Activated CD4-positive, alpha-beta T cell treated with anti-CD3 and anti-CD28 coated beads for 36 hours (primary cell): ENCODE measurements around the gene COQ4. TPM values are rescaled to one million over a fixed set of nuclear protein-coding genes. Genes with fewer than 3 reads are reported as not detected.
"Not testable (repeated sequence)": the region's sequence is repeated elsewhere in the genome, so short reads cannot be mapped to it uniquely, and the experiment has no call there.

Experiments used
- ATAC-seq: fragments of 200-7000 bp; cut with Tn5 transposase; one replicate; pipeline ENCODE4 v1.10.0; 2021; ENCODE audit warnings: mild to moderate bottlenecking, moderate library complexity
- CTCF ChIA-PET: fragments of 350-600 bp; sonication (Branson Sonifier 250); formaldehyde crosslinking; loops from one replicate; lab custom pipeline; 2021; ENCODE audit warnings: antibody characterized with exemption; lab: Charles Lee
- POLR2A ChIA-PET: fragments of 350-600 bp; sonication (Branson Sonifier 250); formaldehyde crosslinking; loops from one replicate; lab custom pipeline; 2021; ENCODE audit warnings: antibody characterized with exemption, inconsistent platforms; lab: Charles Lee
- DNase-seq: peaks from one replicate; pipeline ENCODE4 v3.0.0-alpha.2; 2020
- H3K27ac Mint-ChIP-seq: one replicate; pipeline ENCODE4 v1.8.0; 2021; ENCODE audit warnings: mixed read lengths
- H3K27me3 Mint-ChIP-seq: one replicate; pipeline ENCODE4 v1.8.0; 2021; ENCODE audit warnings: mixed read lengths
- H3K36me3 Mint-ChIP-seq: one replicate; pipeline ENCODE4 v1.8.0; 2021; ENCODE audit warnings: low read depth, mixed read lengths
- H3K4me1 Mint-ChIP-seq: one replicate; pipeline ENCODE4 v1.8.0; 2021; ENCODE audit warnings: mixed read lengths
- H3K4me3 Mint-ChIP-seq: one replicate; pipeline ENCODE4 v1.8.0; 2021; ENCODE audit warnings: mild to moderate bottlenecking, moderate library complexity, mixed read lengths
- H3K9me3 Mint-ChIP-seq: one replicate; pipeline ENCODE4 v1.8.0; 2021; ENCODE audit warnings: low read depth, mixed read lengths
- intact Hi-C, 2 experiments: fragments of 100-400 bp; cut with DNase I in 1 of 2; cut with micrococcal nuclease in 1 of 2; formaldehyde crosslinking; loops; one replicate each; pipeline versions ENCODE4 v1.14.2 to v1.15.1; 2022 to 2024; cut with DNase I, micrococcal nuclease
- total RNA-seq, 2 experiments: library from RNA; stranded (reverse); gene quantifications; one replicate each; pipeline ENCODE4 v1.2.3, GENCODE V29; 2021

Gene COQ4
- total RNA-seq: 10 to 100 TPM; 32.1 to 38.8 TPM

DNA sequence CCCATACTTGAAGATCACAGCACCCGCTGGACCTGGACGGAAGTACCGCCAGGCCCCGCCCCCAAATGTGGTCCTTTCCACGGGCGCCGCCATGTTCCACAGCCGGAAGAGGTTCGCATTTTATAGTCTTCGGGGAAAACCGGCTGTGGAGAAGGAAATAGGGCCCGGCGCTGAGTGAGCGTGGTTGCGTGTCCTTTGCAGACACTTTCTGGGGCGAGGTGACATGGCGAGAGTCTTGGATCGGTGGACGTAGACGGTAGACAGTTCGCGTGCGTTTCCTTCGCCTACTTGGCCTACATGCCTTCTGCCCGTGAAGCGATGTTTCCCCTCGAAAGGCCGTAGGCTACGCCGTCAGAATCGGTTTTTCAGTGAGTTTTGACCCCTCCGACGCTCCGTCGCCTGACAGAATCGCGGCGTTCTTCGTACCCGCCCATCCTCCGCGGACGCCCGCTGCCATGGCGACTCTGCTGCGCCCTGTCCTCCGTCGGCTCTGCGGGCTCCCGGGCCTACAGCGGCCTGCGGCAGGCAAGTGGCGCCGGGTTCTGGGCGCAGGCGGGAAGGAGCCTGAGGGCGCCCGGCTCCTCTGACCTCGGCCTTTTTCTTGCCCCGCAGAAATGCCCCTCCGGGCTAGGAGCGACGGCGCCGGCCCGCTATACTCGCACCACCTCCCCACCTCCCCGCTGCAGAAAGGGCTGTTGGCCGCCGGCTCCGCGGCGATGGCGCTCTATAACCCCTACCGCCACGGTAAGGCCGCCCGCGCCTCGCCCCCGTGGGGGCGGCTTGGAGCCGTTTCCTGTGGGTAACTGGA, at the start of gene COQ4, which contains the start of gene TRUB2:
Gene COQ4 (plus strand): TSS at position 436 of the 808 bp plus-strand sequence. CDS start 20 bp downstream, at position 456.
Gene TRUB2 (minus strand): TSS at position 44 of the 808 bp plus-strand sequence. CDS start 39 bp downstream, at position 5.
- peak; percentile 90 for ATAC-seq
- intact Hi-C loops: loop anchor here (1.0 to 5.0 kb wide), 21 partner anchors 18 to 1304 kb away; partner anchors contain the start of genes SLC27A4 (in 2 of the 2), URM1 (in 2 of the 2), BBLN (in 1 of the 2) and CIZ1 (in 1 of the 2)
- Mint-ChIP-seq H3K9me3 (no peaks in the 10 kb centered on the region), H3K4me3 (peak within 1 kb of the TSS; percentile 87), H3K27ac (peak within 1 kb of the TSS; percentile 93), H3K27me3 (no peaks in the 10 kb centered on the region), H3K4me1 (peaks cover 19% of the 10 kb centered on the region), H3K36me3 (peaks cover 17% of the 10 kb centered on the region)
- peak; percentile 96 for DNase-seq
- CTCF ChIA-PET: interaction anchor here (0.6 kb wide), 2 partner anchors 24 to 340 kb away, joined by 3 to 5 read pairs; no protein-coding TSS in a partner anchor
- POLR2A ChIA-PET: interaction anchor here (0.6 to 0.8 kb wide), 2 partner anchors 18 to 402 kb away, joined by 3 read pairs; no protein-coding TSS in a partner anchor

DNA sequence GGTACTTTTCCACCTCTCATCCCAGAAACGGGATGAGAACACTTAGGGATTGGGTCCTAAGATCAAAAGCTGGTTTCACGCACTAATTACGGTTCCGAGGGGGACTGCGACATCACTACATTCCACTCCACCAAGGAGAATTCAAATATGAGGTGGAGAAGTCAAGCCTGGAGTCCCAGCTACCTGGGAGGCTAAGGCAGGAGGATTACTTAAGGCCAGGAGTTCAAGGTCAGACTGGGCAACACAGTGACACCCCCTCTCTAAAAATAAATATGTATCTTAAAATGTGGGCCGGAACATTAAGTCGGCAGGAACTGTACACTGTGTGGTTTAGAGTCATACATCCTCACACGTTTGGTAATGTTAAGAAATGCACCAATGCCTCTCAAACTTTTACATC, 48.4 kb upstream of the COQ4 start:
- CTCF ChIA-PET: interaction anchor here (0.7 kb wide), 1 partner anchor 21 kb away, joined by 3 read pairs; no protein-coding TSS in a partner anchor
- H3K27ac Mint-ChIP-seq: no peak overlapping the region

DNA sequence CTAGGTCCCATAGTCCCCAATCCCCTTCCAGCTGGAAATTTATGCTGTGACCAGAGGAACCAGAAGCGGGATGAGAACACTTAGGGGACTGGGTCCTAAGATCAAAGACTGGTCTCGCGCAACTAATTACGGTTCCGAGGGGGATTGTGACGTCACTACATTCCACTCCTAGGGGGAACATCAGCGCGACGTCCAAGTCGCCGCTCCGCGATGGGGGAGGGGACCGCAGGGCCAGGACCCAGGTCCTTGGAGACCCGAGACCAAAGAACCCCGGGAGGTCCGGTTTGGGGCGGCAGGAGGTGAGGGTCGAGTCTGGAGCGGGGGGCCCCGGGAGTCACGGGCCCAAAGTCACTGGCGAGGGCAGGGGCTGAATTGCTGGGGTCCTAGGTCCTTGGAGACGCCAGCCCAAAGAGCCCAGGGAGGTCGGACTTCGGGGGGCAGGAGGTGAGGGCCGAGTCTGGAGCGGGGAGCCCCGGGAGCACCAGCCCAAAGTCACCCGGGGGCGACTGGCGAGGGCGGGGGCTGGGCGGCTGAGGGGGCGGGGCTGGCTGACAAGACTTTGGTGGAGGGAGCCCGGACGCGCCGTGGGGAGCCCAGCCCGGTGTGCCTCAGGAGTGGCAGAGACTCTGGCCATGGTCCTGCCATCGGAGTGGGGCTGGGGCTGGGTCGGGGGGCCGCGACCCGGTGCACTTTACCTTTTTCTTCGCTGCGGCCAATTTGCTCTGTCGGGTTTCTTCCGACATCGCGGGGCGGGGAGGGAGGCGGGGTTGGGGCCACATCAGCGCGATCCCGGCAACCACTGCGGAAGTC, 47.2 kb upstream of the COQ4 start, which contains the start of gene GOLGA2:
Gene GOLGA2 (minus strand): TSS at position 810 of the 810 bp plus-strand sequence. CDS start 31 bp downstream, at position 779.
- CTCF ChIA-PET: interaction anchor here (0.7 to 2.5 kb wide), 8 partner anchors 25 to 163 kb away, joined by 3 to 5 read pairs (median 4); no protein-coding TSS in a partner anchor

More for the DNA sequence above, 48.4 kb upstream of the COQ4 start:
- no peak for ATAC-seq
- no peak for DNase-seq
- Mint-ChIP-seq H3K9me3 (no peaks in the 10 kb centered on the region), H3K4me3 (peak overlapping the region; percentile 97), H3K4me1 (peaks cover 30% of the 10 kb centered on the region), H3K36me3 (peaks cover 12% of the 10 kb centered on the region), H3K27me3 (no peaks in the 10 kb centered on the region)
- POLR2A ChIA-PET: interaction anchor here (0.6 kb wide), 1 partner anchor 473 kb away, joined by 3 read pairs; no protein-coding TSS in a partner anchor
- intact Hi-C loops: loop anchor here in 1 of 2 experiments (2.0 to 10.0 kb wide), 3 partner anchors 451 to 755 kb away; partner anchors contain the start of genes FPGS, SH3GLB2 and ZDHHC12

DNA sequence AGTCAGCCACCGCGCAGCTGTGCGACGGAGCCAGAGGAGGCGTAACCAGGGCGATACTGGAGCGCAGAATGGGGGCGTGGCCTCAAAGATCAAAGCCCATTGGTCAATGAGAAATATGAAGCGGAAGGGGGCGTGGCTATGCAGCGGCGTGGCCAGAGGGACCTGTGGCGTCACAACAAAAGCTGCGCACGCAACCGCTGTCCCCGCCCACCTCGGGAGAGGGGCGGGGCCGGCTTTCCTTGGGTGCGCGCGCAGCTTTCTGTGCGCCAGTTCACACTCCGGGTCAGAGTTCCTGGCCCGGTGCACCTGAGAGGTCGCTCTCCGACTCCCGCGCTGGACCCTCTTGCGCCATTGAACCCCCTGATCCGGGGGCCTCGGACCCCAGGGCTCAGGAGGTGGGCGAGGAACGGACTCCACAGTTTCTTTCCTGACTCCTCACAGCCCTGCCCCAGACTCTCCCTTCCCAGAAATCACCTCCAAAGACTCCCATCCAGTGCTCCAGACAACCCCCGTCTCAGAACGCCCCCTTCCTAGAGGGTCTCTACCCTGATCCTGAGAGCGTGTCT, 46.5 kb upstream of the COQ4 start, which contains the start of gene SWI5:
Gene SWI5 (plus strand): TSS at position 269 of the 566 bp plus-strand sequence.
- Mint-ChIP-seq H3K4me3 (peak within 1 kb of the TSS; percentile 97), H3K9me3 (no peaks in the 10 kb centered on the region), H3K4me1 (peaks cover 31% of the 10 kb centered on the region), H3K27ac (peak within 1 kb of the TSS; percentile 95), H3K27me3 (no peaks in the 10 kb centered on the region), H3K36me3 (peaks cover 7% of the 10 kb centered on the region)
- CTCF ChIA-PET: interaction anchor here (0.7 to 2.5 kb wide), 8 partner anchors 26 to 162 kb away, joined by 3 to 5 read pairs (median 4); no protein-coding TSS in a partner anchor
- intact Hi-C loops: loop anchor here (1.0 to 10.0 kb wide), 16 partner anchors 26 to 761 kb away; partner anchors contain the start of genes BBLN (in 1 of the 2), COQ4 (in 1 of the 2), DNM1 (in 1 of the 2) and DOLK (in 1 of the 2)
- POLR2A ChIA-PET: interaction anchor here (0.6 to 1.0 kb wide), 4 partner anchors 26 to 1773 kb away, joined by 3 to 4 read pairs (median 4); partner anchors contain the start of gene GLE1
- peak; percentile 99 for ATAC-seq
- peak; percentile 100 for DNase-seq

More for the DNA sequence above, 47.2 kb upstream of the COQ4 start, which contains the start of gene GOLGA2:
- H3K27ac Mint-ChIP-seq: peak within 1 kb of the TSS; percentile 95
- DNase-seq (peak; percentile 29), ATAC-seq (peak; percentile 52)
- intact Hi-C loops: loop anchor here (1.0 to 10.0 kb wide), 21 partner anchors 25 to 761 kb away; partner anchors contain the start of genes BBLN (in 1 of the 2), COQ4 (in 1 of the 2), DNM1 (in 1 of the 2) and DOLK (in 1 of the 2)
- POLR2A ChIA-PET: interaction anchor here (0.6 to 1.0 kb wide), 3 partner anchors 25 to 229 kb away, joined by 3 to 4 read pairs (median 3); partner anchors contain the start of gene GLE1
- H3K36me3 Mint-ChIP-seq: peaks cover 10% of the 10 kb centered on the region
- peaks cover 31% of the 10 kb centered on the region for H3K4me1 Mint-ChIP-seq
- peak within 1 kb of the TSS; percentile 97 for H3K4me3 Mint-ChIP-seq
- no peaks in the 10 kb centered on the region for H3K27me3 Mint-ChIP-seq
- H3K9me3 Mint-ChIP-seq: no peaks in the 10 kb centered on the region

DNA sequence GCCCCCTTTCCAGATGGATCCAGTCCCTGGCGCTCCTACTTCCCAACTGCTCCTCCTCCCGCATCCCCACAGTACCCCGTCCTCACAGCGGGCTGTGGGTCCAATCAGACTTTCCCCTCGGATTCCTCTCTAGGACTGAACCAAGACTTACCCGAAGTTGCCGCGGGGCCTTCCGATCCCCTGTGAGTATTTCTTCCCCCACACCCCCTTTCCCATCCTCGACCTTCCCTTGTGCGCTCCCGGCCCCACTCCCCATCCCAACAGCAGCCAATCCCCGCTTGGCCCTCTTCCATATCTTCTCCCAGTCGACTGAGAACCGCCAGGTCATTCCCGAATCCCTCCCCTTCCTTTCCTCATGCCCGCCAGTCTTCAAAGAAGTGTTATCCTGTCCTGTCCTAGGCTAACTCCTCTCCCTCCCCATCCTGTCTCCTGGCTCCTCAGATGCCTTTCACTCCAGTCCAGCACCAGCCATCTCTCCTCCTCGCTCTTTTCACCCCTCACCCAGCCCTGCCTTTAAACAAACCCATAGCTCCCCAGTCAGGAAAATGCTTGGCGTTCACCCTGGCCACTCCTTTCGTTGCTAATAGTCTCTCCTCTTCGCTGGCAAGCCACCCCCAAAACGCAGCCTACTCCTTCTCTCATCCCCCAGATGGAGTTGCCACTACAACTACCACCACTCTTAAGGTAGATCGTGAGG, 45.9 kb upstream of the COQ4 start:
- ChIA-PET CTCF (interaction anchor here (0.7 to 2.5 kb wide), 7 partner anchors 8 to 183 kb away, joined by 3 to 5 read pairs (median 3); no protein-coding TSS in a partner anchor), POLR2A (interaction anchor here (0.6 to 1.0 kb wide), 3 partner anchors 26 to 1773 kb away, joined by 3 to 4 read pairs (median 4); no protein-coding TSS in a partner anchor)
- peak overlapping the region; percentile 95 for H3K27ac Mint-ChIP-seq
- intact Hi-C loops: loop anchor here (1.0 to 10.0 kb wide), 16 partner anchors 26 to 760 kb away; partner anchors contain the start of genes BBLN (in 1 of the 2), COQ4 (in 1 of the 2), DNM1 (in 1 of the 2) and DOLK (in 1 of the 2)
- H3K36me3 Mint-ChIP-seq: peaks cover 2% of the 10 kb centered on the region
- H3K4me3 Mint-ChIP-seq: peak overlapping the region; percentile 97
- ATAC-seq (no peak), DNase-seq (no peak)
- H3K4me1 Mint-ChIP-seq: peaks cover 31% of the 10 kb centered on the region
- no peaks in the 10 kb centered on the region for H3K27me3 Mint-ChIP-seq
- H3K9me3 Mint-ChIP-seq: no peaks in the 10 kb centered on the region

DNA sequence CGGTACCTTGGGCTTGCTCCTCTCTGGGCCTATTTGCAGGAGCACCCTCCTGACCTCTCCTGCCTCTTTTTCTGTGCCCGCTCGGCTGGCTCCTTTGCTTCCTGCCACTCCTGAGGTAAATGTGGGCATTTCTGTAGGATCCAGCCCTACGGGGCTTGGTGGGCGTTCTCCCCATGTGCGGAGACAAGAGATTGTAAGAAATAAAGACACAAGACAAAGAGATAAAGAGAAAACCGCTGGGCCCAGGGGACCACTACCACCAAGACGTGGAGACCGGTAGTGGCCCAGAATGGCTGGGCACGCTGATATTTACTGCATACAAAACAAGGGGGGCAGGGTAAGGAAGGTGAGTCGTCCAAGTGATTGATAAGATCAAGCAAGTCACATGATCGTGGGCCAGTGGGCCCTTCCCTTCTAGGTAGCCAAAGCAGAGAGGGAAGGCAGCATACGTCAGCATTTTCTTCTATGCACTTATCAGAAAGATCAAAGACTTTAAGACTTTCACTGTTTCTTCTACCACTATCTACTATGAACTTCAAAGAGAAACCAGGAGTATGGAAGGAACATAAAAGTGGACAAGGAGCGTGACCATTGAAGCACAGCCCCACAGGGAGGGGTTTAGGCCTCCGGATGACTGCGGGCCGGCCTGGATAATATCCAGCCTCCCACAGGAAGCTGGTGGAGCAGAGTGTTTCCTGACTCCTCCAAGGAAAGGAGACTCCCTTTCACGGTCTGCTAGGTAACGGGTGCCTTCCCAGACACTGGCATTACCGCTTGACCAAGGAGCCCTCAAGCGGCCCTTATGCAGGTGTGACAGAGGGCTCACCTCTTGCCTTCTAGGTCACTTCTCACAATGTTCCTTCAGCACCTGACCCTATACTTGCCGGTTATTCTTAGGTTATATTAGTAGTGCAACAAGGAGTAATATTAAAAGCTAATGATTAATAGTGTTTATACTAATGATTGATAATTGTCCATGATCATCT, 43.3 kb upstream of the COQ4 start:
- ATAC-seq, DNase-seq, H3K4me3 Mint-ChIP-seq, H3K36me3 Mint-ChIP-seq, POLR2A ChIA-PET, CTCF ChIA-PET, H3K9me3 Mint-ChIP-seq, H3K27ac Mint-ChIP-seq, H3K27me3 Mint-ChIP-seq: not testable (repeated sequence)
- peaks cover 25% of the 10 kb centered on the region for H3K4me1 Mint-ChIP-seq
- intact Hi-C loops: loop anchor here in 1 of 2 experiments (5.0 to 10.0 kb wide), 2 partner anchors 378 to 445 kb away; partner anchors contain the start of genes DYNC2I2 and ZDHHC12

DNA sequence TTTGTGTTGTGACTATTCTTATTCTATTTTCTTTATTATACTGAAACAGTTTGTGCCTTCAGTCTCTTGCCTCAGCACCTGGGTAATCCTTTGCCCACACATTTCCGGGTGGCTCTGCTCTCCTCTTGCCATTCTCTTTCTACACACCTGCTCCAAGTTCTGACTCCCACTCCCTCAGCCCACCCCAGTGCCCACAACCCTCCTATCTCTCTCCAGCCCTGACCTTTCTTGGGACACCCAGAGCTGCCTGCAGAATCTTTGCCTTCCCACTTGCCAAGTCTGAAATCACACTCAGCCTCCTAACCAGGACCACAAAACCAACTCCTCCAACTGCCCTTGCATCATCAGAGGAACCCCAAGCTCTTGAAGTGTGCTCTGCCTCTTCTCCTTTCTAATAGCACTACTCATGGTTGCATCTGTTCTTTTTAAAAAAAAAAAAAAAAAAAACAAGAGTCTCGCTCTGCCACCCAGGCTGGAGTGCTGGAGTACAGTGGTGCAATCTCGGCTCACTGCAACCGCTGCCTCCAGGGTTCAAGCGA, 42.5 kb upstream of the COQ4 start:
- POLR2A ChIA-PET: no interaction called here
- H3K36me3 Mint-ChIP-seq: no peaks in the 10 kb centered on the region
- H3K27me3 Mint-ChIP-seq: no peaks in the 10 kb centered on the region
- CTCF ChIA-PET: interaction anchor here (0.6 kb wide), 1 partner anchor 147 kb away, joined by 4 read pairs; no protein-coding TSS in a partner anchor
- DNase-seq (no peak), ATAC-seq (no peak)
- no peak overlapping the region for H3K27ac Mint-ChIP-seq
- H3K9me3 Mint-ChIP-seq: no peaks in the 10 kb centered on the region
- H3K4me1 Mint-ChIP-seq: peaks cover 19% of the 10 kb centered on the region
- H3K4me3 Mint-ChIP-seq: no peak overlapping the region
- intact Hi-C loops: no loop called here

DNA sequence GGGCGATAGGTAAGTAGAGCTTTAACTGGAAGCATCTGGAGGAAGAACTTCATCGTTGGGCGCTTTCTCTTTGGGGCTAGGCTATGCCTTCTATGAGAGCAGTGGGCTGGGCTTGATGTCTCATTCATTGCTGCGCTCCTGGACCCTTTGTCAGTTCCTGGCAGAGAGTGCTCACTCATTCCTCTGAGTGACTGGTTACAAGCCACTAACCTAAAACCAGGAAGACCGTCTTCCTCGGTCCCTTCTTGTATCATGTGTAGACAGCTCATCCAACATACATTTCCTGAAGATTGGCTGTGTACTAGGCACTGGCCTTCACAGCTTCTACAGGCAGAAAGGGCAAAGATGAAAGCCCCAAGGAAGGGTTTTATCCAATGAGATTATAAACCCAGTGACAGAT, 40.1 kb upstream of the COQ4 start:
- no peaks in the 10 kb centered on the region for H3K27me3 Mint-ChIP-seq
- DNase-seq (no peak), ATAC-seq (no peak)
- ChIA-PET POLR2A (no interaction called here), CTCF (interaction anchor here (0.6 to 1.0 kb wide), 2 partner anchors 13 to 46 kb away, joined by 3 to 5 read pairs; no protein-coding TSS in a partner anchor)
- intact Hi-C loops: no loop called here
- no peak overlapping the region for H3K27ac Mint-ChIP-seq
- no peak overlapping the region for H3K4me3 Mint-ChIP-seq
- H3K36me3 Mint-ChIP-seq: no peaks in the 10 kb centered on the region
- H3K9me3 Mint-ChIP-seq: no peaks in the 10 kb centered on the region
- H3K4me1 Mint-ChIP-seq: peaks cover 5% of the 10 kb centered on the region
